ENCODE results near the gene SFRP5. TPM values are rescaled to one million over a fixed set of nuclear protein-coding genes. Genes with fewer than 3 reads are reported as not detected.

SFRP5 gene
- total RNA-seq, 1 donor, result not detected

DNA sequence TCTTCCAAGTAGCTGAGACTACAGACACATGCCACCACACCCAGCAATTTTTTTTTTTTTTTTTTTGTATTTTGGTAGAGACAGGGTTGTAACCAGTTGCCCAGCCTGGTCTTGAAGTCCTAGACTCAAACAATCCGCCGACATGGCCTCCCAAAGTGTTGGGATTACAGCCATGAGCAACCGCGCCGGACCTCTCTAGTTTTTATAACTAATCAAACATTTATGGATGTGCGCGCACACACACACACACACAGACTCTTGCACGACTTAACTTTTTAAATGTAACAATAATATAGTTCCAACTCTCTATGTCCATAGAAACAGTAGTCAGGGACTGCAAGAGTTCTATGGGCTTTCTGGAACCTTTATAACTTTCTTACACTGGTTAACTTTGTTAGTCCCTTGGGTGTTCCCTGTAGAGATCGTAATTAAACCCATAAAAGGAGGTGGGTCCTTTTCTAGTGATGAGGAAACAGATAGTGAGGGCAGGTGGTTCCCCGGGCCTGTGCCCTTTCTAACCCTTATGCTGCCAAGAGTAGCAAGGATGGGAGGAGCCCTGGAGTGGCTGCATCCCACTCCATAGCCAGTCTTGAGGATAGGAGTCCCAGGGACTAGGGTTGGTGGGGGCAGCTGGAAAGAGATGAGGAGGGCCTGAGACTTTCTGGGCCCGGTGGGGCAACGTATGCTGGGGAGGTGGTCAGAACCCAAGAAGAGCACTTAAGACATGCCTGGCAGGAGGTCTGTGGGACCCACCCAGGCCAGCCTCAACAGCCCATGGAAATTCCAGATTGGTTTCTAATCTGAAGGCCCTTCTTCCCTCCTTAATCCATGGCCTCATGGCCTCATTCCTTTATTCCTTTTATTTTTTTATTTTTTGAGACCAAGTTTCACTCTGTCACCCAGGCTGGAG lies 49.7 kb downstream of the SFRP5 start:
- DNase-seq (ENCODE audit: low read depth), result no peak
- no peak for TF ChIP-seq CTCF (IDR thresholded peaks at IDR 0.05; ENCODE audit: insufficient read depth, low read depth, low read length)
- H3K4me3 ChIP-seq (ENCODE audit: low read depth, low read length), result no peak overlapping the region

DNA sequence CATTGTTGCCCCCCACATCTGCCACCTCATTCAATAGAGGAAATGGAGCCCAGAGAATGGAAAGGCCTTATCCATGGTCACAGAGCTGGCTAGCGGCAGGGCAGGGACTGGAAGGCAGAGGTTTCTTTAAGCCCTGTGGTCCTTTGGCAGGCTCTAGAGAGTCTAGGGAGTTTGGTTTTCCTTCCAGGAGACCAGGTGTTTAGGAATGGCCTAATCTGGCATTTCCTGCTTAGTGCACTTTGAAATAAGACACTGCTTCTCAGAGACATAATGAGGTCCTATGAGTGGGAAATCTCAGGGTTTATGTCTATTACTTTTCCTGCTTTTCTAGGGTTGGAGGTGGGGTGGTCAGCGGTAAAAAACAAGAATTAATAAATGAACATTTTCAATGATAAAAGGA lies 52.2 kb downstream of the SFRP5 start:
- H3K4me3 ChIP-seq (ENCODE audit: low read depth, low read length), result no peak overlapping the region
- no peak for TF ChIP-seq CTCF (IDR thresholded peaks at IDR 0.05; ENCODE audit: insufficient read depth, low read depth, low read length)
- no peak for DNase-seq (ENCODE audit: low read depth)

DNA sequence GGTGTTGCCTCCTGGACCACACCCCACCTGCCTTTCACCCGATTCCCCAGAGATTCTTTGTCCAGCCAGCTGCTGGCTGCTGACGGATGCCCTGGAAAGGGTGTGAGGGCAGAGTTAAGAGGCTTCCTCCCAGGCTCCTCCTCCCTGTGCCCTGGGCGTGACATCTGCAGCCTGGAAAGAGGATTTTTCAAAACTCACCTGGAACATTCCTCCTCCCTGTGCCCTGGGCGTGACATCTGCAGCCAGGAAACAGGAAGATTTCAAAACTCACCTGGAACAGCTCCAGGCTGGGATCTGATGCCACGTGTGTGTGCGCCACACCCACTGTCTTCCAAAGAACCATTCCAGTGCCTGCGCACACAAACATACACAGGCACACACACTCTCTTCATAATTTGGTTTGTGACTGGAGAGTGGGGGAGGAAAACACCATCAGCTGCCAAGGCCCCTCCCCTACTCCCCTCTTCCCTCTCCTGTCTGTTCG lies 53.1 kb downstream of the SFRP5 start:
- H3K4me3 ChIP-seq (ENCODE audit: low read depth, low read length), result no peak overlapping the region
- peak; percentile 53 for DNase-seq (ENCODE audit: low read depth)
- no peak for TF ChIP-seq CTCF (IDR thresholded peaks at IDR 0.05; ENCODE audit: insufficient read depth, low read depth, low read length)

DNA sequence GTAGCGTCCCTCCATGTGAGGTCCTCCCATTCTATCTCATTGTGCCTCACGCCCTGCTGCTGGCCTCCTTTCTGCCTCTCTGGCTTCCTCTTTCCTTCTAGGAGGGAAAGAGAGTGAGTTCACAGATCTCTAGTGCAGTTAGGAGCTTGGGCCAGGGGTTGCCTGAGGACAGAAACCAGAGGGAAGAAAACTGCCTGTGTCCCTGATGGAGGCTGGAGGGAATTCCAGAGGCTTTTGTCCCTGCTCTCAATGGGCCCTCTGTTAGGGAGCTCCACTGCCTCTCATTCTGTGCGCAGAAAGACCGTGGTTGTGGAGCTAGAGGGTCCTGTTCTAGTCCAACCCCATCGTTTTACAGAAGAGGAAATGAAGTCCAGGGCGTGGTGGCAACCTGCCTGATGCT lies 53.6 kb downstream of the SFRP5 start:
- no peak for DNase-seq (ENCODE audit: low read depth)
- no peak for TF ChIP-seq CTCF (IDR thresholded peaks at IDR 0.05; ENCODE audit: insufficient read depth, low read depth, low read length)
- H3K4me3 ChIP-seq (ENCODE audit: low read depth, low read length), result no peak overlapping the region

GRCh38 chr10:97717627-97718026 lies 54.2 kb downstream of the SFRP5 start:
- TF ChIP-seq CTCF (IDR thresholded peaks at IDR 0.05; ENCODE audit: insufficient read depth, low read depth, low read length), result no peak
- H3K4me3 ChIP-seq (ENCODE audit: low read depth, low read length), result no peak overlapping the region
- no peak for DNase-seq (ENCODE audit: low read depth)

Other genes with a start within 250 kb of the SFRP5 start
- 0.32 and 0.86 TPM in 2 replicates for gene ANKRD2, start 199.2 kb downstream of the SFRP5 start, total RNA-seq
- gene HOGA1, start 187.6 kb downstream of the SFRP5 start, total RNA-seq, result 0.32 and 0.86 TPM in 2 replicates
- gene C10orf62, start 182.3 kb downstream of the SFRP5 start, total RNA-seq, result not detected in 2 replicates
- gene MORN4, start 138.5 kb downstream of the SFRP5 start, total RNA-seq, result 4.2 and 5.6 TPM in 2 replicates
- gene PI4K2A, start 131.3 kb downstream of the SFRP5 start, total RNA-seq, result 22.5 and 25.0 TPM in 2 replicates
- 12.5 and 19.6 TPM in 2 replicates for gene AVPI1, start 84.8 kb downstream of the SFRP5 start, total RNA-seq
- gene MARVELD1, start 58.3 kb downstream of the SFRP5 start, total RNA-seq, result 44.0 and 58.9 TPM in 2 replicates
- gene ZFYVE27, start 34.9 kb downstream of the SFRP5 start, total RNA-seq, result 19.6 and 22.0 TPM in 2 replicates
- gene GOLGA7B, start 77.8 kb upstream of the SFRP5 start, total RNA-seq, result under 0.01 TPM in 1 of 2 replicates, not detected in the other